SU-DHL-6 (cell line): ENCODE results near the gene SMAD4.

Experiments used
- EZH2phosphoT487 ChIP-seq: fragments of 200-600 bp; sonication (generic), shearing (Covaris generic); conservative IDR thresholded peaks from 2 replicates; pipeline ENCODE4 v1.6.1; 2018; ENCODE audit warnings: mild to moderate bottlenecking, antibody characterized with exemption, low read length, moderate library complexity, mixed read lengths
- TF ChIP-seq, protein P1 (sequence below): fragments of 200-600 bp; sonication (generic); IDR thresholded peaks from one replicate; pipeline ENCODE4 v1.5.1; 2017; ENCODE audit warnings: antibody characterized with exemption, mild to moderate bottlenecking, low read length, moderate library complexity; ENCODE audit not compliant: insufficient read depth, poor library complexity, severe bottlenecking

GRCh38 chr18:50994031-50994430 lies 36.0 kb upstream of the SMAD4 start:
- TF ChIP-seq, protein P1, sequence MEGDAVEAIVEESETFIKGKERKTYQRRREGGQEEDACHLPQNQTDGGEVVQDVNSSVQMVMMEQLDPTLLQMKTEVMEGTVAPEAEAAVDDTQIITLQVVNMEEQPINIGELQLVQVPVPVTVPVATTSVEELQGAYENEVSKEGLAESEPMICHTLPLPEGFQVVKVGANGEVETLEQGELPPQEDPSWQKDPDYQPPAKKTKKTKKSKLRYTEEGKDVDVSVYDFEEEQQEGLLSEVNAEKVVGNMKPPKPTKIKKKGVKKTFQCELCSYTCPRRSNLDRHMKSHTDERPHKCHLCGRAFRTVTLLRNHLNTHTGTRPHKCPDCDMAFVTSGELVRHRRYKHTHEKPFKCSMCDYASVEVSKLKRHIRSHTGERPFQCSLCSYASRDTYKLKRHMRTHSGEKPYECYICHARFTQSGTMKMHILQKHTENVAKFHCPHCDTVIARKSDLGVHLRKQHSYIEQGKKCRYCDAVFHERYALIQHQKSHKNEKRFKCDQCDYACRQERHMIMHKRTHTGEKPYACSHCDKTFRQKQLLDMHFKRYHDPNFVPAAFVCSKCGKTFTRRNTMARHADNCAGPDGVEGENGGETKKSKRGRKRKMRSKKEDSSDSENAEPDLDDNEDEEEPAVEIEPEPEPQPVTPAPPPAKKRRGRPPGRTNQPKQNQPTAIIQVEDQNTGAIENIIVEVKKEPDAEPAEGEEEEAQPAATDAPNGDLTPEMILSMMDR, result no peak
- no peak for TF ChIP-seq EZH2phosphoT487
